IPS-20b (cell line): ENCODE results near the gene MUC20.
"Not testable (repeated sequence)": the region's sequence is repeated elsewhere in the genome, so short reads cannot be mapped to it uniquely, and the experiment has no call there.

Experiments
- H3K27ac ChIP-seq: one replicate; pipeline ENCODE4 v1.5.1; 2013; ENCODE audit warnings: low read length
- H3K27me3 ChIP-seq: 2 replicates; pipeline ENCODE4 v1.6.1; 2013; ENCODE audit warnings: mild to moderate bottlenecking, low read length, inconsistent platforms; ENCODE audit not compliant: insufficient read depth
- H3K36me3 ChIP-seq: 2 replicates; pipeline ENCODE4 v1.6.1; 2013; ENCODE audit warnings: low read depth, mild to moderate bottlenecking, inconsistent platforms, low read length, moderate library complexity; ENCODE audit not compliant: insufficient read depth
- H3K4me1 ChIP-seq: 2 replicates; pipeline ENCODE4 v1.6.1; 2013; ENCODE audit warnings: mild to moderate bottlenecking, control low read depth, inconsistent platforms, low read length, moderate library complexity; ENCODE audit not compliant: insufficient read depth
- H3K4me3 ChIP-seq: 2 replicates; pipeline ENCODE4 v1.5.1; 2013; ENCODE audit warnings: mild to moderate bottlenecking, low read length, inconsistent platforms
- H3K9ac ChIP-seq: 2 replicates; pipeline ENCODE4 v1.6.1; 2013; ENCODE audit warnings: low read depth, mild to moderate bottlenecking, inconsistent platforms, low read length, moderate library complexity
- H3K9me3 ChIP-seq: 2 replicates; pipeline ENCODE4 v1.6.1; 2013; ENCODE audit warnings: mild to moderate bottlenecking, low read depth, low read length, inconsistent platforms; ENCODE audit not compliant: insufficient read depth

The MUC20 gene

DNA sequence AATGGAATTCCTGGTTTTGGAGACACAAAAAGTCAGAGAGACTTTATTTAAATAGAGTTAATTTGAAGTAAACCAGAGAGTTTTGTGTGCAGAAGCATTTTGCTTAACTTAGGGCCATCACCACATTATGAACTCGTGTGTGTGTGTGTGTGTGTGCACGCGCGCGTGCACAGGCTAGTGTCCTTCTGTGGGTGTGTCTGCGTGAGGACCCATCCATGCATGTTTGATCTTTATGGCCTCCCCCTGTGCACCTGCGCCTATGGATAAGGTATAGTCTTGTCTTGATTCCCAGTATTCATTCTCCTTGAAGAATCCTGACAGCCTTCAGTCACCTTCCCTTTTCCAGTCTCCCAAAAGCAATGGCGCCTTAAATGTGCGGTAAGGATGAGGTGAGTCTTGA lies 26.0 kb downstream of the MUC20 start:
- H3K9me3 ChIP-seq = peaks cover 3% of the 10 kb centered on the region; the same call in 1 of the 2 replicates
- H3K36me3 ChIP-seq = no peaks in the 10 kb centered on the region
- no peaks in the 10 kb centered on the region for H3K4me1 ChIP-seq
- no peak overlapping the region for H3K4me3 ChIP-seq
- H3K27ac ChIP-seq = no peak overlapping the region
- peaks cover 40% of the 10 kb centered on the region for H3K27me3 ChIP-seq
- H3K9ac ChIP-seq = no peak overlapping the region

DNA sequence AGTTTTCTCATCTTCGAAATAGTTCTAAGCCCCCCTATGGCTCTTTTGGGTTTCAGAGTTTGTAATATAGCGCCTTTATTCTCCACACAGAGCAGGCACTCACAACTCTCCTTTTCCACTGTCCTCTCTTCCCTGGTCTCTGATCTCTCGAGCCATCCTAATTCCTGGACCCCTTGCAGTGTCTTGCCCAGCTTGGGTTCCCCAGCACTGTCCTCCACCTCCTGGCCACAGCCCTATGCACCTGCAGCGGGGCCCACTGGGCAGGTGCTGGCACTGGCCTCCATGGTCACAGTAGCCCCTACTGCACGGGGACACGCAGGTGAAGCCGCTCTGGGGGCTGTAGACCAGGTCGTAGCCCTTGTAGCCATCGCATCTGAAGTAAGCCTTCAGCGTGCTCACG lies 27.9 kb downstream of the MUC20 start:
- peaks cover 40% of the 10 kb centered on the region for H3K27me3 ChIP-seq
- no peak overlapping the region for H3K9ac ChIP-seq
- no peak overlapping the region for H3K4me3 ChIP-seq

DNA sequence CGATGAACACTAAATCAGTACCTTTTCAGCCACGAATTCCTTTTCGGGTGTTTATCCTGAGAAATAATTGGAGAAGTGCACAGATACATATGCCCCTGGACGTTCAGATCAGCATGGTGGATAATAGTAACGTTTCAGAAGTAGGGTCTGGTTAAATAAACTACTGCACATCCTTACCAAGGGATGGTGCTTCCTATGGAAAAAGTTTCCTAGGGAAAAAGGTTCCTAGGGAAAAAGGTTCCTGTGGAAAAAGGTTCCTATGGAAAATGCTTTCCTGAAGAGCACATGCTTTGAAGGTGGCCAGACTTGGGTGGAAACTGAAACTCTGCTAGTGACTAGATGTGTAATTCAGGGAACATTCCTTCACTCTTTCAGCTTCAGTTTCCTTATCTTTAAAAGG lies 28.3 kb downstream of the MUC20 start:
- peaks cover 40% of the 10 kb centered on the region for H3K27me3 ChIP-seq
- not testable (repeated sequence) for H3K4me3 ChIP-seq, H3K36me3 ChIP-seq, H3K27ac ChIP-seq, H3K4me1 ChIP-seq, H3K9me3 ChIP-seq, H3K9ac ChIP-seq

More for the DNA sequence above, 27.9 kb downstream of the MUC20 start:
- Histone ChIP-seq H3K9me3 (peaks cover 3% of the 10 kb centered on the region; the same call in 1 of the 2 replicates), H3K27ac (no peak overlapping the region), H3K4me1 (no peaks in the 10 kb centered on the region), H3K36me3 (no peaks in the 10 kb centered on the region)

DNA sequence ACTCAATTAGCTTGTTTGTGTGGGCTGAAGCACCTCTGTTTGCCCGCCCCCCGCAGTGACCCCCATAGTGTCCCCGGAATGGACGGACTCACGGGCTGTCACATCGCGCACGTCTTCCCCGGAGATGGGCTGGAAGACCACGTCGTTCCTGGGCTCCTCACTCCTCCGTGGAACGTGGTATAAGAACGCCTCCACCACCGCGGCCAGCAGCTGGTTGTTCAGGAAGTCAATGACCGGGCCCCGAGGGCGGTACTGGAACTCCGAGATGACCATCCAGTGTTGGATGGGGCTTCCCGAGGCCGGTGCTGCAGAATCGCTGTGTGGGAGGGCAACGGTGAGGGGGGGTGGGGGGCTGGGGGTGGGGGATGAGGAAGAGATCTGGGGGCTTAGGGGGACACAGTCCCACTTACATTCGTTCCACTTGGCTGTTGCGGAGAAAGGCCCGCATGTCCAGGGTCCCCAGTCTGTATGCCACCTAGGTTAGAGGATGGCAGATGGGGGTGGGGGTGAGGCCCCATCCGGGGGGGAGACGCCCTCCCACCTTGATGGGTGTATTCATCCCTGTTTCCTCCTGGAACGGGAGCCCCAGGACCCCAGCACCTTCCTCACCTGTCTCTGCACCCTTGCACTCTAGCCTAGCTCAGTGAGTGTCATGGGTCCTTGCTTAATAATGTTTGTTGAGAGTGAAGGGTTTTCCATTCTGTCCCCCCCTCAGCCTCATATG lies 30.2 kb downstream of the MUC20 start:
- Histone ChIP-seq H3K36me3 (no peaks in the 10 kb centered on the region), H3K4me3 (no peak overlapping the region), H3K27me3 (peaks cover 29% of the 10 kb centered on the region), H3K27ac (no peak overlapping the region), H3K9ac (no peak overlapping the region), H3K4me1 (no peaks in the 10 kb centered on the region), H3K9me3 (peaks cover 3% of the 10 kb centered on the region; the same call in 1 of the 2 replicates)

DNA sequence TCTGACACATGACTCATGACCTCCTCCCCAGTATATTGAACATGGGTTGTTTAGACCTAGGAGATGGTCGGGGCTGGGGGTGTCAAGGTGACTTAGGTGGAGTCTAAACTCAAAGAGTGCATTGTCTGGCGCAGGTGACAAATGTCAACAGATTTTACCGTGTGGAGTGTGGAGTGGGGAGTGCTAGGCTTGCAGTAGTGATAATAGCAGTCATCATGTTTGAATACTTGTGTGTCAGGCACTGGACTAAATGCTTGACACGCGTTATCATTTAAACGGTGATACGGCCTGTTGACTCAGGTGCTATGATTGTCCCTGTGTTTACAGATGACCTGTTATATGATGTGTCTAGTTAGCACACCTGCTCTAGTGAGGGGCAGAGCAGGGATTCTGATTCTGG lies 30.8 kb downstream of the MUC20 start:
- H3K4me1 ChIP-seq = no peaks in the 10 kb centered on the region
- H3K27ac ChIP-seq = no peak overlapping the region
- peaks cover 3% of the 10 kb centered on the region; the same call in 1 of the 2 replicates for H3K9me3 ChIP-seq
- H3K4me3 ChIP-seq = no peak overlapping the region
- H3K36me3 ChIP-seq = no peaks in the 10 kb centered on the region
- H3K27me3 ChIP-seq = peaks cover 24% of the 10 kb centered on the region
- no peak overlapping the region for H3K9ac ChIP-seq

DNA sequence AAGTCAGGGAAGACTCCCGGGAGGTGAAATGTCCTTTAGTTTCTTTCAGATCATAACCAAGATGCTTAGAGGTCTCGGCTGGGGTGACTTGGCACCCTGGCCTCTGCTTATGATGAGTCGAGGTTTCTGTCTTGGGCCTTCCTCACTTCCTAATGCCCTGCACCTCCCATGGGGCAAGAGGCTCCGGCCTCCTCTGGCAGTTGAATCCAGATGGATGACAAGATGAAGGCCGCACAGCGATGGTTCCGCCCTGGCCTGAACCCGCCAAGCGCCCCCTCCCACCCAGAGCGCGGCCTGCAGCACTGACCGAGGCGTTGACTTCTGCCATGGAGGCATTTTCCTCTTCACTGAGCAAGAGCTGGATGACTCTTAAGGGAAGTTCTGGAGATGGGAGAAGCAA lies 31.3 kb downstream of the MUC20 start:
- H3K4me3 ChIP-seq = no peak overlapping the region
- H3K27ac ChIP-seq = no peak overlapping the region
- peaks cover 19% of the 10 kb centered on the region for H3K27me3 ChIP-seq
- H3K9me3 ChIP-seq = peaks cover 3% of the 10 kb centered on the region; the same call in 1 of the 2 replicates
- no peaks in the 10 kb centered on the region for H3K4me1 ChIP-seq
- H3K36me3 ChIP-seq = no peaks in the 10 kb centered on the region
- H3K9ac ChIP-seq = no peak overlapping the region

DNA sequence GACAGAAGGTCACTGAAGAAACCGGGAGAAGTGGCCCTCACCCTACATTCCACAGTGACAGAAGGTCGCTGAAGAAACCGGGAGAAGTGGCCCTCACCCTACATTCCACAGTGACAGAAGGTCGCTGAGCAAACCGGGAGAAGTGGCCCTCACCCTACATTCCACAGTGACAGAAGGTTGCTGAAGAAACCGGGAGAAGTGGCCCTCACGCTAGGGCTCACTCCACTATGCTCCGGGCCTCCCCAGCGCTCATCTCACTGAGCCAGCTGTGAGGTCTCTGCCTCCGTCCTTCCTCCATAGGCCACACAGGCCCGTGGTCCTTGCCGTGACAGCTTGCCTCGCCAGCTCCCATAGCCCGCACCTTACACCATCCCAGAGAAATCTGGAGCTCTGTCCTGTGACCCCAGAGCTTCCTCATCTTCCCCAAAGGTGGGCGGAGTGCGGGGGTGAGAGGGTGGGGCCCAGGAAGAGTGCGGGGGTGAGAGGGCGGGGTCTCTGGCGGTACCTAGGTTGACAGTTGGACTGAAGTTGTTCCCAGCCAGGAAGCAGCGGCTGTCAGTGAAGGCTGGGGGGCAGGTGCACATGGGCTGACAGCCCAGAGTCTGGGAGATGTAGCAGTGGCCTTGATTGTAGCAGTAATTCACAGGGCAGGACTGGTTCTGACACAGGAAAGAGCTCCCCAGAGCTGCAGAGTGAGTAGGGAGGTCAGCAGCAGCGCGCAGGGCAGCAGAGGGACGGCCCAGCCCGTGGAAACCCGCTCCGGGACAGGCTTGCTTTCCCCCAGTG lies 32.0 kb downstream of the MUC20 start:
- Histone ChIP-seq H3K4me1 (no peaks in the 10 kb centered on the region), H3K4me3 (no peak overlapping the region), H3K9ac (no peak overlapping the region), H3K27ac (no peak overlapping the region), H3K9me3 (no peaks in the 10 kb centered on the region), H3K27me3 (peaks cover 12% of the 10 kb centered on the region), H3K36me3 (no peaks in the 10 kb centered on the region)

DNA sequence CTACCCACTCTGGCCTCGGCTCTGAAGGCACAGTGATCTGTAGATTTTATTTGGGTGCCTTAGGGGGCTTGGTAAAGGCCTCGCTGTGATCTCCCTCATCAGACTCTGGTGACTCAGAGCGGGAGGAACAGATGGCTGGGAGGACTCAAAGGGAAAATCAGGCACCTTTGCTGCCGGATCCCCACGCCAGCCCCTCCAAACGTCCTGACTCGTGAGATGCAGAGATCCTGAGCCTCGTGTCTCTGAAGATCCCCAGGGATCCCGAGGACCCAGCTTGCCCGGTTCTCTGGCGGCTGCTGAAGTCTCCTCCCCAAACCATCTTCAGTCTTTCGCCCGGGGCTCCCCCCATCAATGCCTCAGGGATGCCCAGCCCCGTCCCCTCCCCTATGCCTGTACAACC lies 32.8 kb downstream of the MUC20 start:
- no peaks in the 10 kb centered on the region for H3K9me3 ChIP-seq
- no peaks in the 10 kb centered on the region for H3K4me1 ChIP-seq
- no peaks in the 10 kb centered on the region for H3K36me3 ChIP-seq
- peaks cover 6% of the 10 kb centered on the region for H3K27me3 ChIP-seq
- H3K27ac ChIP-seq = no peak overlapping the region
- no peak overlapping the region for H3K9ac ChIP-seq
- no peak overlapping the region for H3K4me3 ChIP-seq

DNA sequence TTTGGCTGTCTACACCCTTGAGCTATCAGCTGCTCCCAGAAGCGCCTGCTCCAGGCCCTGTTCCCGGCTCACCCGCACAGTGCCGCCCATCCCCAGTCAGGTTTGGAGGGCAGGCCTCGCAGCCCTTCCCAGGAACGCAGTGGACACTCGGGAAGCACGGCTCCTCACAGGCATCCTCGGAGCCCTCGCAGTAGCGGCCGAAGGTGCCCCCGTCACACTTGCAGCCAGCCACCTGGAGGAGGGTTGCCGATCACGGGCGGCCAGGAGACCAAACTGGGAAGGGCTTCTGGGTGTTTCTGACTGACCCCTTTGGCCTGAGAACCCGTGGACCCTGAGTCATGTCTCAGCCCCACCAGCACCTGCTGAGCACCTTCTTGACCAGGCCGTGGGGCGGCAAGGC lies 33.4 kb downstream of the MUC20 start:
- Histone ChIP-seq H3K27ac (no peak overlapping the region), H3K4me1 (no peaks in the 10 kb centered on the region), H3K4me3 (no peak overlapping the region), H3K9ac (no peak overlapping the region), H3K27me3 (peaks cover under 1% of the 10 kb centered on the region; the same call in 1 of the 2 replicates), H3K9me3 (no peaks in the 10 kb centered on the region), H3K36me3 (no peaks in the 10 kb centered on the region)

DNA sequence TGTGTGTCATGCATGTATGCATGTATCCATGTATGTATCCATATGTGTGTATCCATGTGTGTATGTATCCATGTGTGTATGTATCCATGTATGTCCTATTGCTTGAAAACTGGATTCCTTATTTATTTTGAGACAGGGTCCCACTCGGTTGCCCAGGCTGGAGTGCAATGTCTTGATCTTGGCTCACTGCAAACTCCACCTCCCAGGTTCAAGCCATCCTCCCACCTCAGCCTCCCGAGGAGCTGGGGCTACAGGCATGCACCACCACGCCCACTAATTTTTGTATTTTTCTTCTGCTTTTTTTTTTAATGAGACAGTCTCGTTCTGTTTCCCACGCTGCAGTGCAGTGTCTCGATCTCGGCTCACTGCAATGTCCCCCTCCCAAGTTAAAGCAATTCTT lies 34.1 kb downstream of the MUC20 start:
- H3K4me3 ChIP-seq = no peak overlapping the region
- H3K36me3 ChIP-seq = no peaks in the 10 kb centered on the region
- H3K4me1 ChIP-seq = no peaks in the 10 kb centered on the region
- no peak overlapping the region for H3K27ac ChIP-seq
- no peaks in the 10 kb centered on the region for H3K27me3 ChIP-seq
- no peaks in the 10 kb centered on the region for H3K9me3 ChIP-seq
- no peak overlapping the region for H3K9ac ChIP-seq

DNA sequence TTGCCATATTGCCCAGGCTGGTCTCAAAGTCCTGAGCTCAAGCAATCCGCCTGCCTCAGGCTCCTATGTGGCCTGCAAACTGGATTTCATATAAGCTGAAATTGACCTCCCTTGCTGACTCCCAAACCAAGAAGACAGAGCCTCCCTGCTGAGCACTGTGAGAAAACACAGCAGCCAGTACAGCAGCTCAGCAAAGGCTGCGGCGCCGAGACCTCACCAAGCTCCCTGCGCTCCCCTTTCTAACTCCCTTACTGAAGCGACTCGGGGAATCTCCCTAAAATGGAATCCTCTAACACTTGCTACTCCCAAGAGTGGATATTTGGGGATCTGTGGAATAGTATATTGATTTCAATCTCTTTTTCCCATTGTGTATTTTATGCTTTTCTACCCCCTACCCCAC lies 34.6 kb downstream of the MUC20 start:
- H3K9ac ChIP-seq = no peak overlapping the region
- no peaks in the 10 kb centered on the region for H3K9me3 ChIP-seq
- no peak overlapping the region for H3K4me3 ChIP-seq
- H3K4me1 ChIP-seq = no peaks in the 10 kb centered on the region
- H3K36me3 ChIP-seq = no peaks in the 10 kb centered on the region
- H3K27me3 ChIP-seq = no peaks in the 10 kb centered on the region
- H3K27ac ChIP-seq = no peak overlapping the region
